ENCODE data around the gene MAML1.

GRCh38 chr5:179798771-179799643 is 66.4 kb downstream of the MAML1 start:
- TF ChIP-seq EZH2 (IDR thresholded peaks at IDR 0.05; ENCODE audit: insufficient read depth, poor library complexity, severe bottlenecking) (no peak), EZH2phosphoT487 (IDR thresholded peaks at IDR 0.05; ENCODE audit: insufficient read depth, low read depth) (no peak)

Measured in GM23248 (cell line).